H9 (cell line): ENCODE data around the gene TMEM181. TPM values are rescaled to one million over a fixed set of nuclear protein-coding genes. Genes with fewer than 3 reads are reported as not detected.

Experiments
- DNase-seq: peaks from one replicate; pipeline ENCODE4 v3.0.0-alpha.2; 2017
- H2AFZ ChIP-seq: one replicate; pipeline ENCODE4 v1.6.1; 2013; ENCODE audit warnings: mild to moderate bottlenecking, low read length, control low read depth, moderate library complexity
- H2AK5ac ChIP-seq: 2 replicates; pipeline ENCODE4 v1.6.1; 2013; ENCODE audit warnings: low read length, control low read depth, mixed read lengths; ENCODE audit not compliant: insufficient read length
- H2BK120ac ChIP-seq: one replicate; pipeline ENCODE4 v1.6.1; 2013; ENCODE audit warnings: low read depth, mild to moderate bottlenecking, low read length, control low read depth, inconsistent platforms; ENCODE audit not compliant: poor library complexity, severe bottlenecking
- H2BK12ac ChIP-seq: 2 replicates; pipeline ENCODE4 v1.6.1; 2013; ENCODE audit warnings: low read length, control low read depth, mixed read lengths, low read depth; ENCODE audit not compliant: insufficient read length
- H2BK15ac ChIP-seq: 2 replicates; pipeline ENCODE4 v1.6.1; 2013; ENCODE audit warnings: low read depth, low read length, control low read depth
- H2BK20ac ChIP-seq: one replicate; pipeline ENCODE4 v1.6.1; 2013; ENCODE audit warnings: low read depth, mild to moderate bottlenecking, low read length, control low read depth, inconsistent platforms; ENCODE audit not compliant: poor library complexity, severe bottlenecking
- H2BK5ac ChIP-seq: 2 replicates; pipeline ENCODE4 v1.6.1; 2013; ENCODE audit warnings: low read length, control low read depth, mixed read lengths; ENCODE audit not compliant: insufficient read length
- H3K14ac ChIP-seq: 2 replicates; pipeline ENCODE4 v1.6.1; 2013; ENCODE audit warnings: low read length, control low read depth; ENCODE audit not compliant: insufficient read depth
- H3K18ac ChIP-seq: 2 replicates; pipeline ENCODE4 v1.6.1; 2013; ENCODE audit warnings: low read depth, mild to moderate bottlenecking, mixed read lengths, low read length, control low read depth; ENCODE audit not compliant: insufficient read length
- H3K23ac ChIP-seq: 2 replicates; pipeline ENCODE4 v1.6.1; 2013; ENCODE audit warnings: low read length, control low read depth, mixed read lengths, low read depth; ENCODE audit not compliant: insufficient read length
- H3K23me2 ChIP-seq: 2 replicates; pipeline ENCODE4 v1.6.1; 2013; ENCODE audit warnings: low read depth, mild to moderate bottlenecking, mixed read lengths, low read length, control low read depth; ENCODE audit not compliant: insufficient read length, poor library complexity, severe bottlenecking
- H3K27ac ChIP-seq: 2 replicates; pipeline ENCODE4 v1.5.1; 2013; ENCODE audit warnings: low read length, control low read depth, mixed read lengths, low read depth; ENCODE audit not compliant: insufficient read length
- H3K27me3 ChIP-seq: 2 replicates; pipeline ENCODE4 v1.6.1; 2013; ENCODE audit warnings: low read length, control low read depth, inconsistent platforms; ENCODE audit not compliant: insufficient read depth
- H3K4ac ChIP-seq: 2 replicates; pipeline ENCODE4 v1.6.1; 2013; ENCODE audit warnings: low read depth, mild to moderate bottlenecking, control low read depth, inconsistent platforms, low read length, moderate library complexity
- H3K4me1 ChIP-seq: 2 replicates; pipeline ENCODE4 v1.6.1; 2013; ENCODE audit warnings: low read length, control low read depth, inconsistent platforms; ENCODE audit not compliant: insufficient read depth
- H3K4me2 ChIP-seq: 2 replicates; pipeline ENCODE4 v1.6.1; 2013; ENCODE audit warnings: low read length, control low read depth, mixed read lengths; ENCODE audit not compliant: insufficient read length, insufficient read depth
- H3K56ac ChIP-seq: 2 replicates; pipeline ENCODE4 v1.6.1; 2013; ENCODE audit warnings: low read depth, mild to moderate bottlenecking, mixed read lengths, low read length, control low read depth; ENCODE audit not compliant: insufficient read length
- H3K79me1 ChIP-seq: 2 replicates; pipeline ENCODE4 v1.6.1; 2013; ENCODE audit warnings: low read depth, mild to moderate bottlenecking, moderate library complexity, low read length, control low read depth, inconsistent platforms; ENCODE audit not compliant: insufficient read depth, poor library complexity, severe bottlenecking
- H3K79me2 ChIP-seq: 2 replicates; pipeline ENCODE4 v1.6.1; 2013; ENCODE audit warnings: low read length, control low read depth, inconsistent platforms; ENCODE audit not compliant: insufficient read depth
- H3K9ac ChIP-seq: 2 replicates; pipeline ENCODE4 v1.6.1; 2013; ENCODE audit warnings: low read length, control low read depth, mixed read lengths; ENCODE audit not compliant: insufficient read length; ENCODE audit errors: extremely low read depth
- H3K9me3 ChIP-seq: one replicate; pipeline ENCODE4 v1.6.1; 2013; ENCODE audit warnings: low read depth, low read length, inconsistent platforms; ENCODE audit not compliant: control insufficient read depth
- H3T11ph ChIP-seq: one replicate; pipeline ENCODE4 v1.6.1; 2013; ENCODE audit warnings: mild to moderate bottlenecking, low read length, control low read depth, inconsistent platforms
- H4K20me1 ChIP-seq: one replicate; pipeline ENCODE4 v1.6.1; 2013; ENCODE audit not compliant: control insufficient read depth, insufficient read length, insufficient read depth
- H4K5ac ChIP-seq: 2 replicates; pipeline ENCODE4 v1.6.1; 2013; ENCODE audit warnings: low read depth, mild to moderate bottlenecking, mixed read lengths, low read length, control low read depth; ENCODE audit not compliant: insufficient read length
- H4K8ac ChIP-seq: replicated peaks from 2 replicates; pipeline ENCODE4 v1.6.1; 2013; ENCODE audit warnings: low read length, control low read depth, mixed read lengths, low read depth; ENCODE audit not compliant: insufficient read length
- H4K91ac ChIP-seq: 2 replicates; pipeline ENCODE4 v1.6.1; 2013; ENCODE audit warnings: low read depth, mild to moderate bottlenecking, moderate library complexity, mixed read lengths, low read length, control low read depth; ENCODE audit not compliant: insufficient read length
- H3K27ac Mint-ChIP-seq, 3 experiments: 2 replicates in 2 of 3; 3 replicates in 1 of 3; pipeline ENCODE4 v1.8.0; 2020 to 2021; ENCODE audit warnings: mixed read lengths in 3 of 3, mild to moderate bottlenecking in 1 of 3, moderate library complexity in 1 of 3
- H3K27me3 Mint-ChIP-seq: 2 replicates; pipeline ENCODE4 v1.8.0; 2021; ENCODE audit warnings: low read depth, mild to moderate bottlenecking, moderate library complexity, mixed read lengths
- H3K36me3 Mint-ChIP-seq, 3 experiments: 2 replicates in 2 of 3; 3 replicates in 1 of 3; pipeline ENCODE4 v1.8.0; 2020 to 2021; ENCODE audit warnings: low read depth in 3 of 3, mixed read lengths in 3 of 3; ENCODE audit not compliant: insufficient read depth in 1 of 3
- H3K4me1 Mint-ChIP-seq, 2 experiments: 2 replicates each; pipeline ENCODE4 v1.8.0; 2020; ENCODE audit warnings: mixed read lengths in 2 of 2
- H3K4me3 Mint-ChIP-seq, 2 experiments: 2 replicates in 1 of 2; 3 replicates in 1 of 2; pipeline ENCODE4 v1.8.0; 2020 to 2021; ENCODE audit warnings: mild to moderate bottlenecking in 2 of 2, mixed read lengths in 2 of 2, moderate library complexity in 1 of 2
- H3K9me3 Mint-ChIP-seq, 2 experiments: 2 replicates in 1 of 2; 3 replicates in 1 of 2; pipeline ENCODE4 v1.8.0; 2020; ENCODE audit warnings: mild to moderate bottlenecking in 2 of 2, mixed read lengths in 2 of 2, moderate library complexity in 1 of 2
- CTCF ChIP-seq: fragments of 200-600 bp; sonication (generic); conservative IDR thresholded peaks from 3 replicates; pipeline ENCODE4 v1.8.0; 2021; ENCODE audit warnings: antibody characterized with exemption, mild to moderate bottlenecking
- WGBS: extraction: QIAGEN DNeasy Blood & Tissue Kit; methylation state at CpG from one replicate; pipeline ENCODE4 v1.1.7; 2013; ENCODE audit warnings: missing lambda C conversion rate, low lambda C conversion rate, mixed read lengths; ENCODE audit not compliant: insufficient read length; ENCODE audit errors: extremely low coverage; 5-methylcytosine and 5-hydroxymethylcytosine counted together
- total RNA-seq: library from RNA; stranded (reverse); gene quantifications from 2 replicates; pipeline ENCODE4 v1.2.1, GENCODE V29; 2021

The TMEM181 gene
- total RNA-seq, 1 experiment from 2014 or later, result 24.4 TPM

- H4K5ac ChIP-seq, result peak overlapping the region; percentile 73
- H3K18ac ChIP-seq, result no peak overlapping the region
- no peak overlapping the region for H2BK12ac ChIP-seq
- no peak overlapping the region for H3K4ac ChIP-seq
- no peak overlapping the region for H3K4me2 ChIP-seq
- H4K8ac ChIP-seq, result no peak overlapping the region
- DNase-seq, result no peak
- Mint-ChIP-seq H3K27ac (no peak overlapping the region; a peak in 1 of 7 replicates), H3K27me3 (no peaks in the 10 kb centered on the region), H3K9me3 (no peaks in the 10 kb centered on the region), H3K4me1 (no peaks in the 10 kb centered on the region; a peak in 1 of 4 replicates), H3K36me3 (peaks cover 20 to 59% (median 50%) of the 10 kb centered on the region in 3 experiments), H3K4me3 (no peak overlapping the region)
- H3K9ac ChIP-seq, result no peak overlapping the region
- H3K27ac ChIP-seq, result no peak overlapping the region
- no peaks in the 10 kb centered on the region for H3K79me1 ChIP-seq
- no peak overlapping the region for H2BK20ac ChIP-seq
- no peak overlapping the region for H2BK5ac ChIP-seq
- H2AK5ac ChIP-seq, result no peak overlapping the region
- no peak overlapping the region for H2AFZ ChIP-seq
- H4K91ac ChIP-seq, result no peak overlapping the region
- H3K23me2 ChIP-seq, result no peaks in the 10 kb centered on the region
- H2BK15ac ChIP-seq, result no peak overlapping the region
- no peak overlapping the region for H3K14ac ChIP-seq
- WGBS, result no CpG with 5 or more reads among the region's 6 CpGs
- no peak overlapping the region for H3T11ph ChIP-seq
- H4K20me1 ChIP-seq, result no peaks in the 10 kb centered on the region
- 0 out of 2 replicates have a peak, but pooled peaks cover 2% of the 10 kb centered on the region for H3K79me2 ChIP-seq
- H3K56ac ChIP-seq, result no peak overlapping the region
- TF ChIP-seq CTCF, result no peak
- no peaks in the 10 kb centered on the region for H3K27me3 ChIP-seq
- H3K4me1 ChIP-seq, result no peaks in the 10 kb centered on the region
- no peak overlapping the region for H3K23ac ChIP-seq
- no peaks in the 10 kb centered on the region for H3K9me3 ChIP-seq
- H2BK120ac ChIP-seq, result no peak overlapping the region
Observed at GRCh38 chr6:158604048-158604406, 44.1 kb downstream of the TMEM181 start.
